ES-I3 (cell line): ENCODE results near the gene SEMA7A.

Experiments
- H3K36me3 ChIP-seq: 2 replicates; pipeline ENCODE4 v1.6.1; 2013; ENCODE audit warnings: mild to moderate bottlenecking, low read length, control low read depth, moderate library complexity; ENCODE audit not compliant: insufficient read depth
- H3K4me1 ChIP-seq: 2 replicates; pipeline ENCODE4 v1.6.1; 2013; ENCODE audit warnings: mild to moderate bottlenecking, control low read depth, low read length; ENCODE audit not compliant: insufficient read depth
- H3K9ac ChIP-seq: 2 replicates; pipeline ENCODE4 v1.6.1; 2013; ENCODE audit warnings: low read depth, mild to moderate bottlenecking, low read length, moderate library complexity
- H3K9me3 ChIP-seq: 2 replicates; pipeline ENCODE4 v1.6.1; 2013; ENCODE audit warnings: mild to moderate bottlenecking, low read length, moderate library complexity; ENCODE audit not compliant: control insufficient read depth, insufficient read depth

Gene SEMA7A

GRCh38 chr15:74389241-74390048, 44.3 kb downstream of the SEMA7A start:
- Histone ChIP-seq H3K9me3 (no peaks in the 10 kb centered on the region), H3K36me3 (no peaks in the 10 kb centered on the region), H3K4me1 (peaks cover 32% of the 10 kb centered on the region), H3K9ac (no peak overlapping the region)

- peaks cover 32% of the 10 kb centered on the region for H3K4me1 ChIP-seq
- no peaks in the 10 kb centered on the region for H3K36me3 ChIP-seq
- H3K9me3 ChIP-seq = no peaks in the 10 kb centered on the region
- H3K9ac ChIP-seq = no peak overlapping the region
Measured at GRCh38 chr15:74388363-74388951, 45.3 kb downstream of the SEMA7A start.

- Histone ChIP-seq H3K9me3 (no peaks in the 10 kb centered on the region), H3K9ac (no peak overlapping the region), H3K36me3 (no peaks in the 10 kb centered on the region), H3K4me1 (peaks cover 32% of the 10 kb centered on the region)
Measured at GRCh38 chr15:74387621-74388362, 46.0 kb downstream of the SEMA7A start.

- Histone ChIP-seq H3K9ac (no peak overlapping the region), H3K4me1 (peaks cover 32% of the 10 kb centered on the region), H3K9me3 (no peaks in the 10 kb centered on the region), H3K36me3 (no peaks in the 10 kb centered on the region)
Measured at GRCh38 chr15:74387141-74387541, 46.6 kb downstream of the SEMA7A start.

- Histone ChIP-seq H3K9me3 (no peaks in the 10 kb centered on the region), H3K36me3 (no peaks in the 10 kb centered on the region), H3K9ac (no peak overlapping the region), H3K4me1 (peaks cover 32% of the 10 kb centered on the region)
Measured at GRCh38 chr15:74386496-74387140, 47.1 kb downstream of the SEMA7A start.

GRCh38 chr15:74385733-74386132, 48.0 kb downstream of the SEMA7A start:
- Histone ChIP-seq H3K36me3 (no peaks in the 10 kb centered on the region), H3K9ac (no peak overlapping the region), H3K9me3 (no peaks in the 10 kb centered on the region), H3K4me1 (peaks cover 32% of the 10 kb centered on the region)

- no peak overlapping the region for H3K9ac ChIP-seq
- H3K4me1 ChIP-seq = peaks cover 32% of the 10 kb centered on the region
Measured at GRCh38 chr15:74384881-74385643, 48.7 kb downstream of the SEMA7A start.

GRCh38 chr15:74384566-74384880, 49.2 kb downstream of the SEMA7A start:
- Histone ChIP-seq H3K4me1 (peaks cover 32% of the 10 kb centered on the region), H3K9me3 (no peaks in the 10 kb centered on the region), H3K9ac (no peak overlapping the region), H3K36me3 (no peaks in the 10 kb centered on the region)

More at GRCh38 chr15:74384881-74385643, 48.7 kb downstream of the SEMA7A start:
- no peaks in the 10 kb centered on the region for H3K36me3 ChIP-seq
- no peaks in the 10 kb centered on the region for H3K9me3 ChIP-seq

GRCh38 chr15:74383695-74384565, 49.8 kb downstream of the SEMA7A start:
- Histone ChIP-seq H3K36me3 (no peaks in the 10 kb centered on the region), H3K9me3 (no peaks in the 10 kb centered on the region), H3K4me1 (peaks cover 32% of the 10 kb centered on the region), H3K9ac (no peak overlapping the region)

GRCh38 chr15:74383286-74383685, 50.5 kb downstream of the SEMA7A start:
- H3K4me1 ChIP-seq = peaks cover 32% of the 10 kb centered on the region; the same call in 1 of the 2 replicates
- no peak overlapping the region for H3K9ac ChIP-seq
- H3K36me3 ChIP-seq = no peaks in the 10 kb centered on the region
- no peaks in the 10 kb centered on the region for H3K9me3 ChIP-seq

GRCh38 chr15:74382004-74382816, 51.5 kb downstream of the SEMA7A start:
- H3K4me1 ChIP-seq = peaks cover 28% of the 10 kb centered on the region; the same call in 1 of the 2 replicates
- no peaks in the 10 kb centered on the region for H3K9me3 ChIP-seq
- H3K9ac ChIP-seq = no peak overlapping the region
- H3K36me3 ChIP-seq = no peaks in the 10 kb centered on the region

- Histone ChIP-seq H3K36me3 (no peaks in the 10 kb centered on the region), H3K9ac (no peak overlapping the region), H3K4me1 (peaks cover 21% of the 10 kb centered on the region; the same call in 1 of the 2 replicates), H3K9me3 (no peaks in the 10 kb centered on the region)
Measured at GRCh38 chr15:74381481-74381880, 52.3 kb downstream of the SEMA7A start.

- Histone ChIP-seq H3K9me3 (no peaks in the 10 kb centered on the region), H3K36me3 (no peaks in the 10 kb centered on the region), H3K9ac (no peak overlapping the region), H3K4me1 (peaks cover 17% of the 10 kb centered on the region; the same call in 1 of the 2 replicates)
Measured at GRCh38 chr15:74381190-74381453, 52.6 kb downstream of the SEMA7A start.
